MV-4-11 (cell line): ENCODE results near the gene ZNF814.
"Not testable (repeated sequence)": the region's sequence is repeated elsewhere in the genome, so short reads cannot be mapped to it uniquely, and the experiment has no call there.

Experiments used
- DNase-seq: peaks from one replicate; lab custom pipeline; 2025; lab: John Stamatoyannopoulos, UW

The ZNF814 gene

GRCh38 chr19:57888560-57889231 lies at the start of gene ZNF814:
Gene ZNF814, minus strand, starts transcription at chr19:57889037. Its CDS starts 235 bp downstream, at chr19:57888802.
- DNase-seq: no peak

- DNase-seq: no peak
Observed at GRCh38 chr19:57935731-57936130, 46.9 kb upstream of the ZNF814 start.

- no peak for DNase-seq
Observed at GRCh38 chr19:57934820-57935665, 46.2 kb upstream of the ZNF814 start, which contains the start of gene ZNF418. Gene ZNF418, minus strand, starts transcription at chr19:57935402. Its CDS starts 1,580 bp downstream, at chr19:57933822.

GRCh38 chr19:57927587-57927986 lies 38.8 kb upstream of the ZNF814 start:
- no peak for DNase-seq

GRCh38 chr19:57916168-57916995 lies 27.5 kb upstream of the ZNF814 start, which contains the start of gene ZNF417:
Gene ZNF417, minus strand, starts transcription at chr19:57916592. Its CDS starts 181 bp downstream, at chr19:57916411.
- DNase-seq: peak; percentile 99

GRCh38 chr19:57914531-57914930 lies 25.7 kb upstream of the ZNF814 start:
- no peak for DNase-seq

- no peak for DNase-seq
Observed at GRCh38 chr19:57907394-57907793, 18.6 kb upstream of the ZNF814 start.

GRCh38 chr19:57905258-57905657 lies 16.4 kb upstream of the ZNF814 start:
- no peak for DNase-seq

- no peak for DNase-seq
Observed at GRCh38 chr19:57903618-57904184, 14.9 kb upstream of the ZNF814 start.

GRCh38 chr19:57900311-57900710 lies 11.5 kb upstream of the ZNF814 start:
- no peak for DNase-seq

- DNase-seq: not testable (repeated sequence)
Observed at GRCh38 chr19:57890706-57891105, 1.9 kb upstream of the ZNF814 start.

- no peak for DNase-seq
Observed at GRCh38 chr19:57888107-57888559, 704 bp downstream of the ZNF814 start.

- DNase-seq: no peak
Observed at GRCh38 chr19:57887195-57887941, 1.5 kb downstream of the ZNF814 start.

GRCh38 chr19:57886046-57886445 lies 2.8 kb downstream of the ZNF814 start:
- no peak for DNase-seq

GRCh38 chr19:57873883-57874799 lies 14.7 kb downstream of the ZNF814 start:
- not testable (repeated sequence) for DNase-seq

- DNase-seq: no peak
Observed at GRCh38 chr19:57872450-57872849, 16.4 kb downstream of the ZNF814 start.

GRCh38 chr19:57870225-57870624 lies 18.6 kb downstream of the ZNF814 start:
- no peak for DNase-seq

- DNase-seq: not testable (repeated sequence)
Observed at GRCh38 chr19:57869655-57870054, 19.2 kb downstream of the ZNF814 start.

- no peak for DNase-seq
Observed at GRCh38 chr19:57867868-57868492, 20.9 kb downstream of the ZNF814 start.
